Activated CD4-positive, alpha-beta T cell treated with anti-CD3 and anti-CD28 coated beads for 24 hours (primary cell): Measurements from ENCODE around the gene SERPINB6.
"Not testable (repeated sequence)": the region's sequence is repeated elsewhere in the genome, so short reads cannot be mapped to it uniquely, and the experiment has no call there.

ENCODE experiments used
- DNase-seq, 2 donors: peaks; one replicate each; pipeline ENCODE4 v3.0.0-alpha.2; 2020; ENCODE audit warnings: low read depth in 2 of 2

The SERPINB6 gene

DNA sequence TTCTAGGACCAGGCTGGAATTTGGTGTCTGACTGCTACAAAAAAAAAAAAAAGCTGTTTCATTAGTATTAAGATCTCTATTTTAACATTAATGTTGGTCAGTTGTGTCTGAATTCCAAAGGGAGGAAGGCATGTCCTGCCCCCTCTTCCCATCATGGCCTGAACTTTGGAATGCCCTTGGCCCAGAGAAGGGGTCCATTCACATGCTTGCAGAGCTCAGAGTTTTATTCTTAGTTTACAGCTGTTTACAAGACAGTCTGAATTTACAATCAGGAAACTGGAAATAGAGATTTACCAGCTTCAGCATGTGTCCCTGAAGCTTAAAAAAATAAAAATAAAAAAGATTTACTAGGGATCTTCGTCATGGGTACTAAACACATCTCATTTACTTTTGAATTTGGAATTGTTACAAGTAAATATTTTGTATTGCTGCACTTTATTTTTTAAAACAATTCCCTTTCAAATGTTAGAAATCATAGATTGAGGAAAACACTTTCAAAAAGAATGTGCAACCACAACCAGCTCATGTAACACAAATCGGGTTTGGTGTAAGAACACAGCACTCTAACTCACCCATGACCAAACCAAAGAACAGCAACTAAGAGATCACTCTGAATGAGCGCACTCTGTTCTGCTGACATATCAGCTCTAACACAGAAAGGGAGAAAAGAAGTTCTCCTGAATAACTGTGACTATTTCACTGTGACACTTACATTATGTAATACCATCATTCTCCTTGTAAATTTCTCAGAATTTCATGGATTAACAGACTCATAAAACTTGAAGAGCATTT, 6.6 kb upstream of the SERPINB6 start:
- DNase-seq = no peak

DNA sequence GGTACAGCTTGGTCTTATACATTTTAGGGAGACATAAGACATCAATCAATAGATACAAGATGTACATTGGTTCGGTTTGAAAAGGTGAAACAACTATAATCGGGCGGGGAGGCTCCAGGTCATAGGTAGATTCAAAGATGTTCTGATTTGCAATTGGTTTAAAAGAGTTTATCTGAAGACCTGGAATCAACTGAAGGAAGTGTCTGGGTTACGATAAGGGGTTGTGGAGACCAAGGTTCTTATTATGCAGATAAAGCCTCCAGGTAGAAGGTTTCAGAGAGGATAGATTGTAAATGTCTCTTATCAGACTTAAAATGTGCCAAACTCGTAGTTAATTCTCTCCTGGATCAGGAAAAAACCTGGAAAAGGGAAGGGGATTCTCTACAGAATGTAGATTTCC, 5.9 kb upstream of the SERPINB6 start:
- DNase-seq = no peak

DNA sequence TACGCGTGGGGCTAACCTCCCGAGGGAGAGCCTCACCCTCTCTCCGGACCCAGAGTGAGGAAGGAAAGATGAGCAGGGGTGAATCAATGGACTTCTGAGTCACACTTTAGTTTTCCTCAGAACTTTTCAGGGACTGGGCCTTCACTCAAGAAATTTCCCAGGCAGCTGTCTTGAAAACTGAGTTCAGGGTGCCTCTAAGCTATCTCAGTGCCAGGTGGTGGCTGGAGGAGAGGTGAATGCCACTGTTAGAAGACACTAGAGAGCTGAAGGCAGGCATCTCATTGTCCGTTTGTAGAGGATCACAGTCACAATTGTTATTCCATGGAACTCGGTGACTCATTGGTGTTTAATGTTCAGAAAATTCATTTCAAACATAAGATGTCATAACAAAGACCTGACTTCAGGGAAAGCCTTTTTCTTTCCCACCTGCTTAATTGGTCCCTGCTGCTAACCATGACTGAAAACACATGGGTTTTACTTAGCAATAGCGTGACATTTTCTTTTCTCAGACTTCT, 5.3 kb upstream of the SERPINB6 start:
- DNase-seq = no peak

DNA sequence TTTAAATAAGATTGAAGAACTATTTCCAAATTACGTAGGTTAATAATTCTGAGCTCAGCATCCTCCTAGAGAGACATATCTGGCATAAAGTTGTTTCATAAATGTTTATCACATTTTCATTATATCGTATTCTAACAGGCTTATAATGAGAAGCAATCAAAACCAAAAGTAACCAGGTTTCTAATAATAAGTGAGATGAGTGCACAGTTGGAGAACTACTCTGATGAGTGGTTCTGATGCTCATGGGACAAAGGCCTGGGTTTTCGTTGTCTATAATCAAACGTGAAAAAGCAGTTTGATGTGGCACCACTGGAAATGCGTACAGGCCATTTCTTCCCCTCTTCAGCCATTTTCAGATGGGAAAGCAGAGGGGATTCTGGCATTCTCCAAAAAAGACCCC, 4.7 kb upstream of the SERPINB6 start:
- DNase-seq = no peak

DNA sequence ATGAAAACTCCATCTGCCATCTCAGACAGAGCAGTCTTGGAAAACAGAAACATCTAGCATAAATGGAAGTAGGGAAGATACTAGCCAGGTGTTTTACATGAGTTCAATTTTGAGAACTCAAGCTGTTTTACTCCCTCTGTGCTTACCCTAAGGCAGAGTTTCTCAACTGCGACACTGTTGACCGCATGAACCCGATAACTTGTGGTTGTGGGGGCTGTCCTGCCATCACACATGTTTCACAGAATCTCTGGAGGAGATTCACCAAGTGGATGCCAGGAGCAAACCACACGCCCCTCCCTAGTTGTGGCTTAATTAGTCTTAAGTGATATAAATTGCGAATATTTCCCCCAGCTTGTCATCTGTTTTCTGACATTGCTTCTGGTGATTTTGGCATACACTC, 2.3 kb upstream of the SERPINB6 start:
- DNase-seq = no peak

DNA sequence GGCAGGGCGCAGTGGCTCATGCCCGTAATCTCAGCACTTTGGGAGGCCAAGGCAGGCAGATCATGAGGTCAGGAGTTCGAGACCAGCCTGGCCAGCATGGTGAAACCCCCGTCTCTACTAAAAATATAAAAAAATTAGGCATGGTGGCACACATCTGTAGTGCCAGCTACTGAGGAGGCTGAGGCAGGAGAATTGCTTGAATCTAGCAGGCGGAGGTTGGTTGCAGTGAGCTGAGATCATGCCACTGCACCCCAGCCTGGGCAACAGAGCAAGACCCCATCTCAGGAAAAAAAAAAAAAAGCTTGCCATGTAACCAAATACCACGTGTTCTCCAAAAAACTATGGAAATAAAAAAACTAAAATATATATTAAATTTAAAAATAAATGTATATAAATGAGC, 1.8 kb upstream of the SERPINB6 start:
- DNase-seq = not testable (repeated sequence)

DNA sequence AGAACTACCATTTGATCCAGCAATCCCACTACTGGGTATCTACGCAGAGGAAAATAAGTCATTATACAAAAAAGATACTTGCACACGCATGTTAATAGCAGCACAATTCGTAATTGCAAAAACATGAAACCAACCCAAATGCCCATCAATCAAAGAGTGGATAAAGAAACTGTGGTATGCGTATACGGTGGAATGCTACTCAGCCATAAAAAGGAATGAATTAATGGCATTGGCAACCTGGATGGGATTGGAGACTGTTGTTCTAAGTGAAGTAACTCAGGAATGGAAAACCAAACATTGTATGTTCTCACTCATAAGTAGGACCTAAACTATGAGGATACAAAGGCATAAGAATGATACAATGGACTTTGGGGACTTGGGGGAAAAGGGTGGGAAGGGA, 1.3 kb upstream of the SERPINB6 start:
- not testable (repeated sequence) for DNase-seq

DNA sequence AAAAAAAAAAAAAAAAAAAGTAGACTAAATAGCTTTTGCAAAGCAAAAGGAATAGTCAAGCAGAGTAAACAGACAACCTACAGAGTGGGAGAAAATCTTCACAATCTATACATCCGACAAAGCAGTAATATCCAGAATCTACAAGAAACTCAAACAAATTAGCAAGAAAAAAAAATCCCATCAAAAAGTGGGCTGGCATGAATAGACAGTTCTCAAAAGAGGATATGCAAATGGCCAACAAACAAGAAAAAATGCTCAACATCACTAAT, 786 bp upstream of the SERPINB6 start:
- not testable (repeated sequence) for DNase-seq

DNA sequence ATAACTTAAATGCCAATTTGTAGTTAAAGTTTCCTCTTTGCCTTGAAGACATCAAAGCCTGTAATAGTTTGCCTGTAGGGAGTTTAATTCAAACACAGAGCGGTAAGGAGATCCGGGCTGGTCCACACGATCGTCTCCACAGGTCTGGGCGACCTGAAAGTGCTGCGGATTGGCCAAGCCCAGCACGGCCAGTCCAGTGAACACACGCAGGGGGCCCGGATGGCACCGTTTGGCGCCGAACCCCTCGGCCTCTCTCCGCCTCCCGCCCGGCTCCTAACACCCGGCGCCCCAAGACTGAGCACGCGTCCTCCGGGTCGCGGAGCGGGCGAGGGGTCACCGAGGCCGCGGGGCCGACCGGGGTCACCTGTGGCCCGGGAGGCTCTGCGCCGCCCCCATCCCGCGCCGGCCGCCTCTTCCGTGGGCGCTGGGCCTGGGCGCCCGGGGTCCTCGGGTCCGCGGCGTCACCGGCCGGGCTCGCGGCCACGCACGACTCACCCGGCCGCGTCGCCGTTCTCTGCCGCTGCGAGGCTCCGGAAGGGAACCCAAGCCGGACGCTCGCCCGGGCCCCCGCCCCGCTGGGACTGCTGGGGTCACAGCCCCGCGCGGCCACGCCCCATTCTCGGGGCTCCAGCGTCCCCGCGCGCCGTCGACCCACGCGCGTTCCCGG, 481 bp downstream of the SERPINB6 start:
- peak in 1 of 2 donors; percentile 43 for DNase-seq

DNA sequence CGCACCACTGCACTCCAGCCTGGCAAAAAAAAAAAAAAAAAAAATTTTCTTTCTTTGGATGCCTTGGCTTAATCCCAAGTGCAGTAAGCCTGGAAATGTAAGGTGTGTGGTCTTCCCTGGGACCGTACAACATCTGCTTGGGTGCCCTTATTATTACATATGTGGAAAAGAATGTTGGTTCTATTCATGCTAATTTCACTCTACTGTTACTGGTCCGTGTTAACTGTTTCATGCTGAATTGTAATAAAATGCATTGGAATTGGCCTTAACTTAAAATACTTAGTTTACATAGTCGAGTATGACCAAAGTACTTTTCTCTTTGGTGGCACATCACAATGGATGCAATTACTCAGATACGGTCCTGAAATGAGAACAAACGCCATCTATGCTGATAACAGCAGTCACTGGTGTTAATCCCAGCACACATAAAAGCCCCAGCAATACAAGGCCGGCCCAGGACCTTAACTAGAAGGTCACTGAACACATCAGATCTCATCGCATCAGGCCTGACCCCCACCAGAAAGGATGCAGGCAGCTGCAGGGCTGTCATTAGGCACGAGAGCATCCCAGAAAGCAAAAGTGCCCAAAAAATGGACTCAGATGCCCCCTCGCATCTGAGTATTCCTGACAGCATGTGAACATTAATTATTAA, 1.2 kb downstream of the SERPINB6 start:
- no peak for DNase-seq

DNA sequence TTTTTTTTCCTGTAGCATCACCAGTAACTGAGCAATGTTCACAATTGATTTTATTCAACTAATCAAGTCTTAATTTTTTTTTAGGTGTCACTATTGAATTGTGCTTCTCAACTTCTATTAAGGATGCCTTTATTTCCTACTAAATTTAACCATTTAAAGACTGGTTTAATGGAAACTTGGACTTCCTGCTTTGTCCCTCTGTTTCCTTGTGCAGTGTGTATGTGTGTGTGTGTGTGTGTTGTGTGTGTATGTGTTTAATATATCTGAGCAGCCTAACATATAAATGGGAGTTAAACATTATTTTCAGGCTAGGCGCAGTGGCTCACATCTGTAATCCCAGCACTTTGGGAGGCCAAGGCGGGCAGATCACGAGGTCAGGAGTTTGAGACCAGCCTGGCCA, 1.8 kb downstream of the SERPINB6 start:
- no peak for DNase-seq

DNA sequence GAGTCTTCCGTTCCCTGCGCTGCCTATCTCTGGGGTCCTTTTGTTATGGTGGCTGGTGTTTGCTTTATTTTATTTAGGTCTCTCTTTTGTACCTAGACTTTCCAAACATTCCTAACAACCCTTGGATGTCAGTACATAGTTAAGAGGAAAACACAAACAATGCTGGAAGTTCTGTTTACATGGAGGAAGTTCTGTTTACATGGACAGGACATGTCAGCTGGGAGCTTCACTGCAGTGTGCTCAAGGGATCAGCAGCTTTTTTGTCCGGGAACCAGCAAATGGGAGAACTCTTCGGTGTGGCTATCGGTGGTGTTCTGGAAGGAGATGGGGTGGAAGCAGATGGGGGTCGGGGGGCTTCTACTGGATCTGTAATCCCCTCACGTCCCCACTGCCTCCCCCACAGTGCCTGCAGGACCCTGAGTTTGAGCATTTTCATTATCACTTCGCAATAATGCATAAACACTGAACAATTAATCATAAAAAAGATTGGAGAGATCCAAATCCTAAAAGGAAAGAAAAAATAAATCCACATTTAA, 2.7 kb downstream of the SERPINB6 start:
- no peak for DNase-seq

DNA sequence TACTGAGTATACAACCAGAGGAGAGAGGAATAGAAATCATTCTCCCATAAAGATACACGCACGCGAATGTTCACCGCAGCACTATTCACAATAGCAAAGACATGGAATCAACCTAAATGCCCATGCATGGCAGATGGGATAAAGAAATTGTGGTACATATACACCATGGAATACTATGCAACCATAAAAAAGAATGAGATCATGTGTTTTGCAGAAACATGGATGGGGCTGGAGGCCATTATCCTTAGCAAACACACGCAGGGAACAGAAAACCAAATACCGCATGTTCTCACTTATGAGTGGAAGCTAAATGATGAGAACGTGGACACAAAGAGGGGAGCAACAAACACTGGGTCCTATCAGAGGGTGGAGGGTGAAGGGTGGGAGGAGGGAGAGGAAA, 3.4 kb downstream of the SERPINB6 start:
- DNase-seq = no peak

DNA sequence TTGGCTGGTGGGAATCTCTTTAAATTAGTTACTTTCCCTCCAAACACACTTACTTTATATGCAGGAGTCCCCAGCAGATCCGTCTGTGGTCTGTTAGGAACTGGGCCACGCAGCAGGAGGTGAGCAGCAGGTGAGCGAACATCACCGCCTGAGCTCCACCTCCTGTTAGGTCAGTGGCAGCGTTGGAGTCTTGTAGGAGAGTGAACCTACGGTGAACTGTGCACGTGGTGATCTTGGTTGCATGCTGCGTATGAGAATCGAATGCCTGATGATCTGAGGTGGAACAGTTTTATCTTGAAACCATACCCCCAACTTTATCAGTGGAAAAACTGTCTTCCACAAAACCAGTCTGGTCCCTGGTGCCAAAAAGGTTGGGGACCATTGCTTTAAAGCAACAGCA, 5.0 kb downstream of the SERPINB6 start:
- DNase-seq = no peak

DNA sequence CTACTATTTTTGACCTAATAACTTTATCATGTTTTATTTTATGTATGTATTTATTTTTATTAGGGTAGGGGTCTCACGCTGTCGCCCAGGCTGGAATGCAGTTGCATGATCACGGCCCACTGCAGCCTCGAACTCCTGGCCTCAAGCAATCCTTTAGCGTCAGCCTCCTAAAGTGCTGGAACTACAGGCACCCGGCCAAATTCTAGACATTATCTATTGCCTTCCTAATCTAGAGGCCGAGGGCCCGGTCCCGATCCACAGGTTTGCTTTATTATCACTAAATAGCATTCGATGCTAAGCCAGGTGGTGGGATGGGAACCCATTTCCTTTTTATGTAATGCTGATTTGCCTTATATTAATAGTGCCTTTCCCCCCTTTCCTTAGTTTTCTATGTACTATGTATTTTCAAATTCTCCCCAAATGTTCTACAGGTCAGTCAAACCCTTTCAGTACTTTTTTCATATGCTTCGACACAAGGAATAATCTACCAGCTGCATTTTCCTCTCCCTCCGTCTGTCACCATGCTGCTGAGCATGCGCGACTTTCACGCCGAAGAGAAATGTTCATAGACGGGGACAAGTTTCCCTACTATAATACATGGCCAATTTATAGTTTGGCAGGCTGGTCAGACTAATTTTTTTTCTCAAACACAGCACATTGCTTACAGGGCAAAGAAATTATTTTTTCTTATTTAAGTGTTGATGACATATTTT, 6.4 kb downstream of the SERPINB6 start:
- DNase-seq = no peak

DNA sequence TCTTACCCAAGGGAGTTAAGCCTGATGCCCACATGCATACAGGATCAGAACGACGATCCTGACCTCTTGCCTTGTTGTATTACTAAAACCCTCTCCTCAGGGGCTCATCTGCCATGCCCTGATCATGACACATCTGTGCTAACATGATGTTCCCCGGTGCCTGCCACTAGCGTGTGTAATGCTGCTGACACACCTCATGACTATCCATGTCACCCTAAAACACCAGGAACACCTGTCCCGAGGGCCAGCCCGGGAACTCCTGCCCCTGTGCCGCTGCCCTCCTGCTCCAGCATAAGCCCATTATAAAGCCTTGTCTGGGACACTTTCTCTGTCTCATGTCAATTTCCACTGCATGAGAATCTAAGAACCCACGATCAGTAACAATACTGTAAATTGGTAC, 7.6 kb downstream of the SERPINB6 start:
- no peak for DNase-seq

DNA sequence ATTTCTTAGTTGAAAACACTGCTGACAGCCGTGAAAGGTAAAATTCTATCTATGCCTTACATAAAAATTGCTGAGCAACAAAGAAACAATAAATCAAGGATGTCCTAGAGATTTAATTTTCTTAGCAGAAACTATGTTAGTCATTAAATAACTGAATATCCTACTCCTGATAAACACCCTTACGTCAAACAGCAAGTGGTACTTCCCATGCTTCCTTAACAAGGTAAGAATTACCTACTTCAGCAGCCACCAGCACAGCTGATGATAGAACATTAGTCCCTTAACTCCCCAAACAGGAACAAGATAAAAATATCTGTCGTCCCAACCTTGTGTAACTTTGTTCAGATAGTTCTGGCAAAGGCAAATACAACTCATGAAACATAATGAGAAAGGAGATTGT, 8.7 kb downstream of the SERPINB6 start:
- DNase-seq = no peak

DNA sequence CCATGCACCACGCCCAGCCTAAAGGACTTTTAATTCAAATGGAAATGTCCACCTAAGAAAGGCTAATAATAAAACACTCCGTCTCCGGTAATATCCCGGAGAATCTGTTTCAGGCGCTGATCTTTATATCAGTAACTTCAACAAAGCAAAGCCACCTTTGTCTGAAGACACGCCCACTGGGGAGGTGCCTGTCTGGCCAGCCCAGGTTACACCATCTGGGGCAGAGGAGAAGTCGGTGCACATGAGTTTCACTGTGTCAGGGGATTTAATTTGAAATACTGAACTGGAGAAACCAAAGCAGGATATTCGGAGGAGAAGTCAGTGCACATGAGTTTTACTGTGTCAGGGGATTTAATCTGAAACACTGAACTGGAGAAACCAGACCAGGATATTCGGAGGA, 9.4 kb downstream of the SERPINB6 start:
- DNase-seq = no peak

DNA sequence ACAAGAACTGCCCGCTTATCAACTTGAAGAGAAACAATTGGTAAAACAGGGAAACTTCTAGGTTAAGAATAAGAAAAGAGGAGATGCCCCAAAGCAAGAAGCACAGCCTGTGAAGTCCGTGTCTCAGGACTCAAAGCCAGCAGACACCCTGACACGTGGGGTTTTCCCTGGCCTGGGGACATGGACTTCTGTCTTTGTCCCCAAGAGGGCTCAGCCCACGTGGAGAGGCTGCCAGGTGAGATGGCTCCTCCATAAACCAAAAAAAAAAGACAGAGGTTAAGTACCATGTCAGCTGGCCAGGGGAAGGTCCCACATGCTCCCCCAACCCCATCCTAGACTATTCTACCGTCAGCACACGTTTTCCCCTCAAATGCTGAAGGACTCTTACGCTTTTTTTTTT, 9.9 kb downstream of the SERPINB6 start:
- no peak for DNase-seq

DNA sequence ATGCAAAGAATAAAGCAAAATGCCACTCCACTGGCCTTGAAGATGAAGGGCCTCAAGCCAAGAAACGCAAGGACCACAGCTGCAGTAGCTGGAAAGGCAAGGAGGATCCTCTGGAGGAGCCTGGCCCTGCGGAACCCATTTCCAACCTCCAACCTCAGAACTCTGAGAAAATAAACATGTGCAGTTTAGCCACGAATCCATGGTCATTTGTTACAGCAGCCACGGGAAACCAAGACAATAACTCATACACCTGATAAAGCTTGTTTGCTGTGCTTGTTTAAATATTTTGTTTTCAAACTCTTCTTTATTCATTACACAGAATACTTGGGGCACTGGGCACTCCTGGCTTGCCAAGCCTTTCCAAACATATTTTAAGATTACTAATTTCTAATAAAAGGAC, 10.4 kb downstream of the SERPINB6 start:
- no peak for DNase-seq

DNA sequence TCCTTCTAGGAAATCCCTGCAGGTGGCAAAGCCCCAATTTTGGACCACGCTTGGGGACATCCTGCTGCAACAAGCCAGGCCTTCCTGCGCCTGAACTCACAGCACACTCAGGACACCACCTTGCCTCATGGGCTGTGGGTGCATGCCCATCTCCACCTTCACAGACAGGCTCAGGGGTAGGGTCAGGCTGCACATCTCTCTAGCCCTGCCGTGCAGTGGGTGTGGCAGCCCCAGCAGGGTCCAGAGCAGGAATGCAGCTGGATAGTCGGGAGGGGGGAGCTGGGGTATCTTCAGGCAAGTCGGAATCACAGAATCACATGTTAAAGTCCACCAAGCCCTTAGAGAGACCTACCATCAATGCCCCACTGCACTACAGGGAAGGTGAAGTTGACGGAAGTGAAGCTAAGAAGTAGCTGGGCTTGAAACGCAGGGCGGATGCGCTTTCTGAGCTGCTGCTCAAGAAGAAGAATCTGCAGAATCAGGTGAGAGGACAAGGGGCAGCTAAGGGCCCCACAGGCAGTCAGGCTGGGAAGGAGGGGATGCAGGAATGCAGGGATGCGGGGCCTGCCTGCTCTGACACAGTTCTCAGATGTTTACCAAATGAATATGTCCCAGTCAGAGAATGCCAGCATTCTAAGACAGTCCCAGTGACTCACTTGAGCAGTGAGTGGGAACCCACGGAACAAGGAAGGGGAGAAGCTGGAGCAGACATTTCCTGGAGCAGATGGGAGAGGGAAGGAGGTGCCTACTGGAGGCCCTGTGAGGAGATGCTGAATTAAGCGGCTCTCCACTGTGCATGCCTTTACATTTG, 11.3 kb downstream of the SERPINB6 start:
- DNase-seq = no peak
